GM12873 (cell line): ENCODE measurements around the gene TULP1.

Experiments used
- TF ChIP-seq, protein P1 (sequence below): IDR thresholded peaks from 2 replicates; pipeline ENCODE4 v1.5.1; 2012; ENCODE audit warnings: low read depth, mild to moderate bottlenecking, moderate library complexity, low read length, control low read depth; ENCODE audit not compliant: insufficient read depth; ENCODE audit errors: missing control alignments

Gene TULP1

DNA sequence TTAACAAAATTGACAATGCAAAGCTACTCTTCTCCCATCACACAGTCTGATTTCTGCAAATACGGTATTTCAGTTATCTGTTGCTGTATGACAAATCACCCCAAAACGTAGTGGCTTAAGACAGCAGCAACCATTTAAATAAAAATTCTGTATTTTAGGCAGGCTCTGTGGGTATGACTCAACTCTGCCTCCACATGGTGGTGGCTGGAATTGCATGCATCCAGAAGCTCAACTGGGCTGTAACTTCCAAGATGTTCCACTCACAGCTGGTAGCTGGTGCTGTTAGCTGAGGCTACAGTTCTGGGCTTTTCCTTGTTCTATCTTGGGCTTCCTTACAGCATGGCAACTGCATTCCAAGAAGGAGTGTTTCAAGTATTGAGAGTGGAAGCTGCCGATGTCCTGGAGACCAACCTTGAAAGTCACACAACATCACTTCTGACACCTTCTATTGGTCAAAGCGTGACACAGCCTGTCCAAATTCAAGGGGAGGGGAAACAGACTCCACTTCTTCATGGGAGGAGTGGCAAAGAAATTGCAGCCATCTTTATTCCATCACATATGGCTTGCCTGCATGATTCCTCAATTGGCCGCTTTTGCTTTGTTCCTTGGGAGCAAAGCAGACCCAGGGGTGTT lies 39.7 kb upstream of the TULP1 start:
- TF ChIP-seq, protein P1, sequence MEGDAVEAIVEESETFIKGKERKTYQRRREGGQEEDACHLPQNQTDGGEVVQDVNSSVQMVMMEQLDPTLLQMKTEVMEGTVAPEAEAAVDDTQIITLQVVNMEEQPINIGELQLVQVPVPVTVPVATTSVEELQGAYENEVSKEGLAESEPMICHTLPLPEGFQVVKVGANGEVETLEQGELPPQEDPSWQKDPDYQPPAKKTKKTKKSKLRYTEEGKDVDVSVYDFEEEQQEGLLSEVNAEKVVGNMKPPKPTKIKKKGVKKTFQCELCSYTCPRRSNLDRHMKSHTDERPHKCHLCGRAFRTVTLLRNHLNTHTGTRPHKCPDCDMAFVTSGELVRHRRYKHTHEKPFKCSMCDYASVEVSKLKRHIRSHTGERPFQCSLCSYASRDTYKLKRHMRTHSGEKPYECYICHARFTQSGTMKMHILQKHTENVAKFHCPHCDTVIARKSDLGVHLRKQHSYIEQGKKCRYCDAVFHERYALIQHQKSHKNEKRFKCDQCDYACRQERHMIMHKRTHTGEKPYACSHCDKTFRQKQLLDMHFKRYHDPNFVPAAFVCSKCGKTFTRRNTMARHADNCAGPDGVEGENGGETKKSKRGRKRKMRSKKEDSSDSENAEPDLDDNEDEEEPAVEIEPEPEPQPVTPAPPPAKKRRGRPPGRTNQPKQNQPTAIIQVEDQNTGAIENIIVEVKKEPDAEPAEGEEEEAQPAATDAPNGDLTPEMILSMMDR = peak; percentile 98

DNA sequence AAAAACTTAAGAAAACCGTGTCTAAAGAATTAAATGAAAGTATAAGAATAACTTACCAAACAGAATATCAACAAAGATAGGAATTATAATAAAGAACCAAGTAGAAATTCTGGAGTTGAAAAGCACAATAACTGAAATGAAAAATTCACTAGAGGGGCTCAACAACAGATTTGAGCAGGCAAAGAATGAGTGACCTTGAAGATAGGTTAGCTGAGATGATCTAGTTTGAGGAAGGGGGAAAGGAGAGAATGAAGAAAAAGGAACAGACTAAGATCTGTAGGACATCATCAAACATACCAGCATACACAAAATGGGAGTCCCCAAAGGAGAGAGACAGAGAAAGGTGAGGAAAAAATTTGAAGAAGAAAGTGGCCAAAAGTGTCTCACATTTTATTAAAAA lies 37.7 kb upstream of the TULP1 start:
- TF ChIP-seq, protein P1 = no peak

DNA sequence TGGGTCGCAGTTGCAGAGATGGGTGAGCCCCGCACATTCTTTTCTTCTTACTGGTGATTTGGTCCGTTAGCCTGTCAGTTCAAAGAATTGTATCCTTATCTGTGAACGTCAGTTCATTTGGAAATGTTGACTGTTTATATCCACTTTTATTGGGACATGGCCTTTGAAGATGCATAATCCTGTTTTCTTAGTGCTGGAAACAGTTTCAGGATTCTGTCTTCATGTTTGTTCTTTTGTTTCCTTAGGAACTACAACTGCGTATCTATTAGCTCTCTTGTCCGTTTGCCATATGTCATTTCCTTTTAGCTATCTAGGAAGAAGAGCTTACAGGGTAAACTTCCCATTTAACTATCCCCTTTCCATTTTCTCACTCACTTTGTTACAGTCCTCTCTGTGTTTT lies 35.0 kb upstream of the TULP1 start:
- TF ChIP-seq, protein P1 = no peak

DNA sequence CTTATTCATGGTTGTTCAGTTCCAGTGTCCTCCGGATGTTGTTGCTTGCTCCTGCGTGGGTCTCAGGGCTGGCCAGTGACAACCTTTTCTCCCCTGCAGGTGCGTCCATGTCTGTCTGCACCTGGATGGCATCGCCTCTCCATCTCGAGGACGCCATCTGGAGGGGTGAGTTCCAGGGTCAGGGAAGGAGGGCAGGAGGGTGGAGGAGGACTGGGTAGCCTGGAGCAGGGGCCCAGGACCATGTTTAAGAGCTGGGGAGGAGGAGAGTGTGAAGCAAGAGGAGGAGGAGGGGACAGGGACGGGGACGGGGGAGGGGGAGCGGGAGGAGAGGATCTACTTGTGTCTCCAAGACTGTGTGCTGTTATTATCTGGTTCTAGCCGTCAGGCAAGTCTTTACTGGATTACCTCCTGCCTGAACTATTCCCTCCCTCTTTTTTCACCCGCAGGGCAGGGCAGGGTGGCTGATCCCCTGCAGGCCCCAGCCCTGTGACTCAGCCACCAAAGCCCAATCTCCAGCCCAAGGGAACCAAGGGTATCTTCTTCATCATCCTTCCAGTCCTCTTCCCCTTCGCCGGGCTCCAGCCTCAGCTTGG lies 32.2 kb upstream of the TULP1 start:
- TF ChIP-seq, protein P1 = no peak

DNA sequence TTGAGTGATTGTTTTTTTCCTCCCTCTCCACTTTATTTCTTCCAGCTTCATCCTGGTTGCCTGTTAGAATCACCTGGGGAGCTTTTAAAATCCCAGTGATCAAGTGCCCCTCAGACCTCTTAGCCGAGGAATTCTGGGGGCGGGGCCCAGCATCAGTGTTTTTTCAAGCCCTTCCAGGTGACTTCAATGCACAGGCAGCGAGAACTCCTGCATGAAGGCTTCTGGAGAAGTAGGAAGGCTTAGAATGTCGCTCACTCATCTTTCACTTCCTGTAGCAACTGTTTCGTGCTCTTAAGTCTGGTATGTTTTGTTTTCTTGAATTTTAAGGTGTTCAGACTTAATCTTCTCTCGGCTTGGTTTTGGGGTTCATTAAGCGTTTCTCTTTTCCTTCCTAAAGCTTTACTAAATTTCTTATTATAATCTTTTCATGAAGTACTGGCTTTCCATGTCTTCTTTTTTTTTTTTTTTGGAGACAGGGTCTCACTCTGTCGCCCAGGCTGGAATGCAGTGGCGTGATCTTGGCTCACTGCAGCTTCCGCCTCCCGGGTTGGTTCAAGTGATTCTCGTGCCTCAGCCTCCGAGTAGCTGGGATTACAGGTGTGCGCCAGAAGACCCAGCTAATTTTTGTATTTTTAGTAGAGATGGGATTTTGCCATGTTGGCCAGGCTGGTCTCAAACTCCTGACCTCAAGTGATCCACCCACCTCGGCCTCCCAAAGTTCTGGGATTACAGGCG lies 30.9 kb upstream of the TULP1 start:
- TF ChIP-seq, protein P1 = no peak

DNA sequence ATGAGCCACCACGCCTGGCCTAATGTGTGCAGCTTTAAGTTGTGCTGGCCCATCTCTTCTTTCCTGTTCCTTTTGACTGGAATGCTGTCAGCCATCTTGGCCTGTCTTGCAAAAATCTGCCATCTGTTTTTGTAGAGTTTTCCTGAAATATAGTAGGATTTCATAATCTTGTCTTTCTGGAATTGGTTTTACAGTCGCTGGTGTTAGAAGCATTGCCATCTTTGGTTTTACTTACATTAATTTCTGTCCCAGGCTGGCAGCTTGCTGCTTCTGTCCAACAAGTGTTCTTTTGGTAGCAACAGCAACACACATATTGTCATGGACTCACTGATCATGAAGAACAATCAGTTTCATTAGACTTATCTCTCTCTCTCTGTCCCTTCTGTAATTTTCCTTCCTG lies 29.1 kb upstream of the TULP1 start:
- TF ChIP-seq, protein P1 = no peak

DNA sequence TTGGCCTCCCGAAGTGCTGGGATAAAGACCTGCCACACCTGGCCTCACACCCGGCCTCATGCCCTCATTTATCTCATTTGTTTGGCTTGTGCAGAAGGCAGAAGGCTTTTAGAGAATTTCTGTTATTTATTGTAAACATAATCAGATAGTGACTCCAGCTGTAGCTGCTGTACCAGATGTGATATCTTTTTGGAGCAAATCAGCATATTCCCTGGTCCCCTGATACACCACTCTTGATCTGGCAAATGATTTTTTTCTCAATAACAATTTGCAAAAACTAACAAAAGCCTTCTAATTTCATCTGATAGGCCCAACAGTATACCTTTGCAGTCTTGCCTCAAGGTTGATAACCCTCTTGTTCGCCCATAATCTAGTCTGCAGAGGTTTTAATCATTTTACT lies 26.5 kb upstream of the TULP1 start:
- TF ChIP-seq, protein P1 = no peak
